Thyroid gland (tissue), 4 donors: ENCODE results near the gene ENDOV.

Experiments
- POLR2A ChIP-seq, 2 donors: fragments of 450-650 bp; IDR thresholded peaks; one replicate each; pipeline ENCODE4 v1.6.1; 2017; ENCODE audit warnings: antibody characterized with exemption in 2 of 2, mild to moderate bottlenecking in 2 of 2, moderate library complexity in 1 of 2
- TF ChIP-seq, protein P1 (sequence below), 6 experiments: fragments of 200-600 bp in 3 of 6; fragments of 450-650 bp in 3 of 6; sonication (generic) in 3 of 6; IDR thresholded peaks; one replicate each; pipeline ENCODE4 v1.5.1; 2016 to 2019; ENCODE audit warnings: antibody characterized with exemption in 6 of 6, mild to moderate bottlenecking in 2 of 6, inconsistent platforms in 1 of 6, moderate library complexity in 1 of 6

DNA sequence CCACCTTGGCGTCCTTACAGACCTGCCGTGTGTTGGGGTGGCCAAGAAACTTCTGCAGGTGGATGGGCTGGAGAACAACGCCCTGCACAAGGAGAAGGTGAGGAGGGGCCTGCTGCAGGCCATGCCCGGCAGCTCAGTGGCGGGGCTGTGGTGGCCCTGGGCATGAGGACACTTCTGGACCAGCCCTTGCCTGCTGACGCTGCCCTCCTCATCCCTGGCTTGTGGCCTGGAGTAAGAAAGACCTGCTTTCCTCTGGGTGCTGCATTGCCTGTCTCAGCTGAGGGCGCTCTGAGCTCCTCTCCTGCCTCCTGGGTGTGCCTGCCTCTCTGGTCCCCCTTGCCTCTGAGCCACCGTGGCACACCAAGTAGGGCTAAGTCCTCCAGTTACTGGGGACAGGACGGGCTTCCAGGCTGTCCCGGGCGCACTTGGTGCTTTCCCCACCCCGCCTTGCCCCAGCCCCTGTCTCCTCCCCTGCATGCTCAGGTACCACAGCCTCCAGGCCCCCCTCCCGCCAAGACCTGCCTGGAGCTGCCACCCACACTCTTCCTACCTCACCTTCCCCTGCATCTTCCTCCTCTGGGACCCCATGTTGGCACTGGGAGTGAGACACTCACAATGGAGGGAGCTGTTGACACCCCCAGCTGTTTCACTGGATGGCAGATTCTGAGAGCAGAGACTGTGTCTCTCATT, 8.7 kb downstream of the ENDOV start:
- TF ChIP-seq, protein P1, sequence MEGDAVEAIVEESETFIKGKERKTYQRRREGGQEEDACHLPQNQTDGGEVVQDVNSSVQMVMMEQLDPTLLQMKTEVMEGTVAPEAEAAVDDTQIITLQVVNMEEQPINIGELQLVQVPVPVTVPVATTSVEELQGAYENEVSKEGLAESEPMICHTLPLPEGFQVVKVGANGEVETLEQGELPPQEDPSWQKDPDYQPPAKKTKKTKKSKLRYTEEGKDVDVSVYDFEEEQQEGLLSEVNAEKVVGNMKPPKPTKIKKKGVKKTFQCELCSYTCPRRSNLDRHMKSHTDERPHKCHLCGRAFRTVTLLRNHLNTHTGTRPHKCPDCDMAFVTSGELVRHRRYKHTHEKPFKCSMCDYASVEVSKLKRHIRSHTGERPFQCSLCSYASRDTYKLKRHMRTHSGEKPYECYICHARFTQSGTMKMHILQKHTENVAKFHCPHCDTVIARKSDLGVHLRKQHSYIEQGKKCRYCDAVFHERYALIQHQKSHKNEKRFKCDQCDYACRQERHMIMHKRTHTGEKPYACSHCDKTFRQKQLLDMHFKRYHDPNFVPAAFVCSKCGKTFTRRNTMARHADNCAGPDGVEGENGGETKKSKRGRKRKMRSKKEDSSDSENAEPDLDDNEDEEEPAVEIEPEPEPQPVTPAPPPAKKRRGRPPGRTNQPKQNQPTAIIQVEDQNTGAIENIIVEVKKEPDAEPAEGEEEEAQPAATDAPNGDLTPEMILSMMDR (IDR thresholded peaks at IDR 0.05), result no peak
- no peak for TF ChIP-seq POLR2A (IDR thresholded peaks at IDR 0.05)
